Neural progenitor cell (in vitro differentiated cells): ENCODE measurements around the gene TAF10. TPM values are rescaled to one million over a fixed set of nuclear protein-coding genes. Genes with fewer than 3 reads are reported as not detected.

Source experiments
- DNase-seq: peaks from one replicate; pipeline ENCODE4 v3.0.0-alpha.2; 2016; ENCODE audit warnings: low spot score
- H2AFZ ChIP-seq: fragments of 200-600 bp; sonication (generic); replicated peaks from 2 replicates; pipeline ENCODE4 v1.6.1; 2016; ENCODE audit warnings: antibody characterized with exemption
- H3F3A ChIP-seq: fragments of 200-600 bp; sonication (generic); 2 replicates; pipeline ENCODE4 v1.6.1; 2016; ENCODE audit warnings: antibody characterized with exemption, low read depth
- H3K27ac ChIP-seq: fragments of 200-600 bp; sonication (generic); 2 replicates; pipeline ENCODE4 v1.5.1; 2016; ENCODE audit warnings: mild to moderate bottlenecking
- H3K27me3 ChIP-seq: fragments of 200-600 bp; sonication (generic); 2 replicates; pipeline ENCODE4 v1.6.1; 2016; ENCODE audit warnings: mild to moderate bottlenecking, moderate library complexity
- H3K36me3 ChIP-seq: fragments of 200-600 bp; sonication (generic); 2 replicates; pipeline ENCODE4 v1.5.1; 2016
- H3K4me1 ChIP-seq: fragments of 200-600 bp; sonication (generic); 2 replicates; pipeline ENCODE4 v1.6.1; 2016; ENCODE audit warnings: mixed run types
- H3K4me2 ChIP-seq: fragments of 200-600 bp; sonication (generic); 2 replicates; pipeline ENCODE4 v1.6.1; 2016
- H3K4me3 ChIP-seq: fragments of 200-600 bp; sonication (generic); 2 replicates; pipeline ENCODE4 v1.5.1; 2016
- H3K79me2 ChIP-seq: fragments of 200-600 bp; sonication (generic); 2 replicates; pipeline ENCODE4 v1.6.1; 2016; ENCODE audit warnings: low read depth
- H3K9ac ChIP-seq: fragments of 200-600 bp; sonication (generic); 2 replicates; pipeline ENCODE4 v1.6.1; 2016
- H3K9me3 ChIP-seq: fragments of 200-600 bp; sonication (generic); 2 replicates; pipeline ENCODE4 v1.5.1; 2016; ENCODE audit warnings: low read depth
- H4K20me1 ChIP-seq: fragments of 200-600 bp; sonication (generic); 2 replicates; pipeline ENCODE4 v1.6.1; 2016; ENCODE audit warnings: low read depth
- H3K27ac Mint-ChIP-seq: 3 replicates; pipeline ENCODE4 v1.8.0; 2021; ENCODE audit warnings: mixed read lengths
- H3K27me3 Mint-ChIP-seq: 2 replicates; pipeline ENCODE4 v1.8.0; 2022; ENCODE audit warnings: low read depth, mild to moderate bottlenecking, inconsistent platforms, moderate library complexity, mixed read lengths; ENCODE audit not compliant: insufficient read depth
- H3K36me3 Mint-ChIP-seq: 3 replicates; pipeline ENCODE4 v1.8.0; 2021; ENCODE audit warnings: mixed read lengths
- H3K4me1 Mint-ChIP-seq: 3 replicates; pipeline ENCODE4 v1.8.0; 2021; ENCODE audit warnings: mixed read lengths
- H3K4me3 Mint-ChIP-seq: 3 replicates; pipeline ENCODE4 v1.8.0; 2021; ENCODE audit warnings: mild to moderate bottlenecking, moderate library complexity, mixed read lengths
- H3K9me3 Mint-ChIP-seq: 3 replicates; pipeline ENCODE4 v1.8.0; 2020; ENCODE audit warnings: mixed read lengths
- CTCF ChIP-seq: fragments of 200-600 bp; sonication (generic); IDR thresholded peaks from 2 replicates; pipeline ENCODE4 v1.5.1; 2017; ENCODE audit warnings: antibody characterized with exemption, mild to moderate bottlenecking
- EZH2 ChIP-seq: fragments of 200-600 bp; sonication (generic); IDR thresholded peaks from 2 replicates; pipeline ENCODE4 v1.6.1; 2017; ENCODE audit warnings: antibody characterized with exemption, mild to moderate bottlenecking, moderate library complexity
- EZH2phosphoT487 ChIP-seq: fragments of 200-600 bp; sonication (generic); IDR thresholded peaks from 2 replicates; pipeline ENCODE4 v1.6.1; 2017; ENCODE audit warnings: antibody characterized with exemption
- total RNA-seq: library from RNA; depleted of rRNA; stranded (reverse); fragments of >200 nt; gene quantifications from 2 replicates; pipeline ENCODE4 v1.2.3, GENCODE V29; 2015; ENCODE audit warnings: low replicate concordance

Gene TAF10
- total RNA-seq, 1 donor from 2014 or later: 34.1 TPM

- Mint-ChIP-seq H3K9me3 (no peaks in the 10 kb centered on the region), H3K27ac (no peak overlapping the region), H3K4me3 (no peak overlapping the region), H3K36me3 (peaks cover 41% of the 10 kb centered on the region), H3K27me3 (peaks cover 7% of the 10 kb centered on the region), H3K4me1 (no peaks in the 10 kb centered on the region)
- Histone ChIP-seq H3K4me2 (no peak overlapping the region), H3K27ac (no peak overlapping the region), H3K9me3 (no peaks in the 10 kb centered on the region), H3K36me3 (no peaks in the 10 kb centered on the region), H3K79me2 (no peaks in the 10 kb centered on the region), H3K9ac (no peak overlapping the region), H4K20me1 (peaks cover 4% of the 10 kb centered on the region), H2AFZ (no peak overlapping the region), H3K4me1 (peaks cover 3% of the 10 kb centered on the region), H3K4me3 (no peak overlapping the region), H3F3A (peaks cover 9% of the 10 kb centered on the region), H3K27me3 (peaks cover 40% of the 10 kb centered on the region)
- TF ChIP-seq CTCF: no peak
- TF ChIP-seq EZH2: no peak
- no peak for TF ChIP-seq EZH2phosphoT487
- DNase-seq: no peak
Measured at GRCh38 chr11:6628526-6628925, 16.5 kb upstream of the TAF10 start.

GRCh38 chr11:6627762-6628241 lies 15.8 kb upstream of the TAF10 start:
- H3K27ac Mint-ChIP-seq: no peak overlapping the region
- H3K27me3 Mint-ChIP-seq: peaks cover 6% of the 10 kb centered on the region

GRCh38 chr11:6626971-6627761 lies 15.2 kb upstream of the TAF10 start:
- H3K4me1 Mint-ChIP-seq: no peaks in the 10 kb centered on the region

More at GRCh38 chr11:6627762-6628241, 15.8 kb upstream of the TAF10 start:
- Histone ChIP-seq H4K20me1 (peaks cover 4% of the 10 kb centered on the region), H3K9ac (no peak overlapping the region), H3K4me3 (no peak overlapping the region), H3K4me1 (peaks cover 3% of the 10 kb centered on the region), H3K79me2 (no peaks in the 10 kb centered on the region), H3K4me2 (no peak overlapping the region), H3K27ac (no peak overlapping the region), H3F3A (peaks cover 9% of the 10 kb centered on the region), H3K9me3 (no peaks in the 10 kb centered on the region), H3K27me3 (peaks cover 40% of the 10 kb centered on the region), H2AFZ (no peak overlapping the region), H3K36me3 (no peaks in the 10 kb centered on the region)
- no peak for DNase-seq
- Mint-ChIP-seq H3K4me3 (no peak overlapping the region), H3K9me3 (no peaks in the 10 kb centered on the region), H3K36me3 (peaks cover 39% of the 10 kb centered on the region), H3K4me1 (no peaks in the 10 kb centered on the region)
- TF ChIP-seq CTCF (no peak), EZH2 (no peak), EZH2phosphoT487 (no peak)

More at GRCh38 chr11:6626971-6627761, 15.2 kb upstream of the TAF10 start:
- H3K27ac ChIP-seq: no peak overlapping the region
- H3K4me1 ChIP-seq: peaks cover 3% of the 10 kb centered on the region
- no peak overlapping the region for H3K9ac ChIP-seq
- peaks cover 4% of the 10 kb centered on the region for H3K27me3 Mint-ChIP-seq
- peaks cover 37% of the 10 kb centered on the region for H3K36me3 Mint-ChIP-seq
- no peaks in the 10 kb centered on the region for H3K9me3 ChIP-seq
- no peaks in the 10 kb centered on the region for H3K79me2 ChIP-seq
- H3K9me3 Mint-ChIP-seq: no peaks in the 10 kb centered on the region
- no peak for DNase-seq
- no peak for TF ChIP-seq CTCF
- TF ChIP-seq EZH2: no peak
- no peak for TF ChIP-seq EZH2phosphoT487
- no peak overlapping the region for H3K27ac Mint-ChIP-seq
- no peak overlapping the region for H3K4me3 ChIP-seq
- H3K27me3 ChIP-seq: peaks cover 37% of the 10 kb centered on the region
- no peak overlapping the region for H2AFZ ChIP-seq
- peaks cover 4% of the 10 kb centered on the region for H4K20me1 ChIP-seq
- H3K4me2 ChIP-seq: no peak overlapping the region
- H3K4me3 Mint-ChIP-seq: no peak overlapping the region
- peaks cover 9% of the 10 kb centered on the region for H3F3A ChIP-seq
- no peaks in the 10 kb centered on the region for H3K36me3 ChIP-seq
